Measurements from ENCODE around the gene GCNT4.

GCNT4 gene

DNA sequence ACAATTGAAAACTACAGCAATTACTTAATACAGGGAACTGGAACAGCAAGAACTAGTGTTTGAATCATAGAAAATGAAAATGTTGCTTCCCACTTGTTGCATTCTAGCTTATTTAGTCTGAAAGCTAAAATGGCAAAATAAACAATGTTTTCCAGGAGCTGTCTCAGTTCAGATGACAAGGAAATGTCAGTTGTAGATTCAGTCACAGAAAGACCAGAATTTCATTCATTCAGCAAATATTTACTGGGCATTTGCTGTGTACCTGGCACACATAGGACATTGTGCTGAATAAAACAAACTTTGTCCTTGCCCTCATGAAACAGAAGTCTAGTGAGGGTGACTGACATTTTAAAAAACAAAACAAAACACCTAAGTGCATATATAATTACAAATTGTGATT, 41.5 kb downstream of the GCNT4 start:
- no peak for DNase-seq

GRCh38 chr5:75009556-75010345, 42.6 kb downstream of the GCNT4 start:
- no peak for DNase-seq

GRCh38 chr5:75006865-75007822, 45.2 kb downstream of the GCNT4 start:
- no peak for DNase-seq

GRCh38 chr5:75005561-75005960, 46.8 kb downstream of the GCNT4 start:
- DNase-seq: no peak

Data from stimulated activated CD4-positive, alpha-beta T cell treated with anti-CD3 and anti-CD28 coated beads, Interleukin-4, amount 100 ng/mL, for 4 hours (primary cell).